GM19463 (cell line): ENCODE measurements around the gene NEUROD1.

Source experiments
- ATAC-seq: cut with Tn5 transposase; IDR thresholded peaks from one replicate; pipeline ENCODE4 v1.9.1; 2021; ENCODE audit warnings: mild to moderate bottlenecking, moderate library complexity; ENCODE audit not compliant: unreplicated experiment

NEUROD1 gene

GRCh38 chr2:181643151-181643550 is 37.2 kb downstream of the NEUROD1 start:
- ATAC-seq = no peak

DNA sequence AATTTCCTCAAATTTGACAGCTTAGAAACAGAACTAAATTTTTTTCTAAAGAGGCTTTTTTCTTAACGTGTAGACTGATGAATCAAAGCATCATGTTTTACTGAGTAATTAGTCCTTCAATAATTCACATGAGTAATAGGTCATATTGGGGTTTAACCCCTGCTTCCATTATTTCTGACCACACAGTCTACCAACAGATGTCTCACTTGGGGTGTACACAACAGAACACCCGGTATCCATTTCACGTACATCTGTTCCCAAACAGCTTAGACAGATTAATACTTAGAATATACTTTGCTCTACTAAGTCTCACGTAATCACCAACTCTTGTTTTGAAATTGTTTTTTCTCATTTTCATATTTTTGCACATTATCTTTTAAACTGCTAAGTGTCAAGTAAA is 38.2 kb downstream of the NEUROD1 start:
- ATAC-seq = no peak

DNA sequence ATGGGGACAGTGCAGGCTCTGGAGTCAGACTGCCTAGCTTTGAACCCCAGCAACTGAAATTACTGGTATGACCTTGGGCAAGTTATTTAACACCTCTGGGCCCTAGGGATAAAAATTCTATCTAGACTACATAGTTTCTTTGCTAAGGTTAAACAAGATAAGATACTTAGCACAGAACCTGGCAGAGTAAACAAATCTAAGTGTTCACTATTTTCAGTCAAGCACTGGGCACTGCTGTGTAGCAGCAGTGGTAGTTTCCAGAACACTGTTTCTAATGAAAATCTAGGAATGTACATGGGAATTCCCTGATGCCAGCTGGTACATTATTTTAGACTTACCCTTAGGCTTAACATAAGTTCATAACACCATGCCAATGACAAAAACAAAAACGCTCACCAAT is 40.6 kb downstream of the NEUROD1 start:
- no peak for ATAC-seq

- peak; percentile 84 for ATAC-seq
These were observed 47.5 kb downstream of the NEUROD1 start for GRCh38 chr2:181632733-181633401.

DNA sequence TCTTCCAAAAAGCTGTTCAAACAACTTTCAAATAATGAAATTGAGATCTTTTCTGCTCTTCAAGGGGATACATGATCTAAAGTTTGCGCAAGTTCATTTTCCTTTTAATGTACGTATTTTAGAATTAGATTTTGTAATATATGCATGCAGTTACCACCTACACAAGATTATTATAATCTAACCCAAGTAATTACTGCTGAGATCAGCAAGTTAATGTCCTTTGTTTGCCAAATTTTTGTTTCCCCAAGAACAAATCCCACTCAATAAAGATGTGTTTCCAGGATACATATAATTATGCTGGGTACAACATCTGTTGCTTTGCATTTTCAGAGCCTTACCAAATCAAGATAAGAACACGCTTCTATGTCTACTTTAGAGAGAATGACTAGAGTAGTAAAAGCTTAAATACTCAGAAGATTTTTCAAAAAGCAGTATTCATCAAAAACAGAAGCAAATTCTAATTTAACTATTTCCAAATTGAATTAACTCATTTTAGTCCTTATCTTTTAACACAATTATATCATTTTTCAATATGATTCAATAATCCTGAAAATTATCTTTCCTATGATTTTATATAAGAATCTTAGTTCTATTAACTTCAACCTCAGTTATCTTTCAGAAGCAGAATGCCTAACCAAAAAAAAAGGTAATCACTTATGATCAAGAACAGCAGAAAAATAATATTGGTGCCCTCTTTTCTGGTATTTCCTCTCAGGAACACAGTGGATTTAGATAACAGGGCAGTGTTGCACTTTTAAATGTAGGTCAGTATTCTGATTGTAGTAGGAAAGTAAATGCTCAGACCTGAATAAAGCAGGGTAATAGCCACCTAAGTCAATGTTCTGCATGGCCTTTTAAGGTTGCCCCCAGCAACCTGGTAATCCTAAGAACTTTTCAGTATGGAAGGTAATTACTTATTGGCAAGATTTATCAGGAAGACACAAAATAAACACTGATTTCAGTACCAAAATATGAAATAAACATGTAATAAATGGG is 51.4 kb downstream of the NEUROD1 start:
- ATAC-seq = no peak

DNA sequence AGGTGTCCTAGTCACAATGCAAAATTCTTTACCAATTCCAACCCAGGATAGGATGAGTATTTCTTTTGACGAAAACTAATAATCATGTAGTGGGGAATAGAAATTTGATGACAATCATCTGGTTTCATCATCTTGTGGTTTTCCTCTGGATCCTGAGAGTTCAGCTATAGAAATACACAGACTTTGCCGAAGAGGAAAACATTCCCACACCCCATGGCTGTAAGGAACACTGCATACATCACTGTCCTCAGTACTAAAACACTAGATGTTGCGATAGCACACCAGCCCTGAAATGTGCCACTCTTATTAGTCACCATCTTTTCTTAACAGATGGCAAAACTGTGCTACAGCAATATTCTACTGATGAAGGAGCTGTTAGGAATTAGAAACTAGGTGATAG is 52.8 kb downstream of the NEUROD1 start:
- no peak for ATAC-seq

GRCh38 chr2:181626671-181627070 is 53.6 kb downstream of the NEUROD1 start:
- no peak for ATAC-seq
